ENCODE measurements around the gene CFAP300.

GRCh38 chr11:102061276-102061675 lies 14.0 kb downstream of the CFAP300 start:
- TF ChIP-seq, protein P1, sequence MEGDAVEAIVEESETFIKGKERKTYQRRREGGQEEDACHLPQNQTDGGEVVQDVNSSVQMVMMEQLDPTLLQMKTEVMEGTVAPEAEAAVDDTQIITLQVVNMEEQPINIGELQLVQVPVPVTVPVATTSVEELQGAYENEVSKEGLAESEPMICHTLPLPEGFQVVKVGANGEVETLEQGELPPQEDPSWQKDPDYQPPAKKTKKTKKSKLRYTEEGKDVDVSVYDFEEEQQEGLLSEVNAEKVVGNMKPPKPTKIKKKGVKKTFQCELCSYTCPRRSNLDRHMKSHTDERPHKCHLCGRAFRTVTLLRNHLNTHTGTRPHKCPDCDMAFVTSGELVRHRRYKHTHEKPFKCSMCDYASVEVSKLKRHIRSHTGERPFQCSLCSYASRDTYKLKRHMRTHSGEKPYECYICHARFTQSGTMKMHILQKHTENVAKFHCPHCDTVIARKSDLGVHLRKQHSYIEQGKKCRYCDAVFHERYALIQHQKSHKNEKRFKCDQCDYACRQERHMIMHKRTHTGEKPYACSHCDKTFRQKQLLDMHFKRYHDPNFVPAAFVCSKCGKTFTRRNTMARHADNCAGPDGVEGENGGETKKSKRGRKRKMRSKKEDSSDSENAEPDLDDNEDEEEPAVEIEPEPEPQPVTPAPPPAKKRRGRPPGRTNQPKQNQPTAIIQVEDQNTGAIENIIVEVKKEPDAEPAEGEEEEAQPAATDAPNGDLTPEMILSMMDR (conservative IDR thresholded peaks at IDR 0.05) = peak; percentile 49
- no peak for TF ChIP-seq ZFX (IDR thresholded peaks at IDR 0.05)
